NCI-H226 (cell line): ENCODE results near the gene CHRM2.
"Not testable (repeated sequence)": the region's sequence is repeated elsewhere in the genome, so short reads cannot be mapped to it uniquely, and the experiment has no call there.

ENCODE experiments used
- DNase-seq: peaks from one replicate; pipeline ENCODE4 v3.0.0-alpha.2; 2015

Gene CHRM2

GRCh38 chr7:136868496-136869000 lies at the start of gene CHRM2:
TSS of gene CHRM2 (plus strand) at chr7:136868652. CDS start at chr7:137014866, 146,214 bp downstream.
- no peak for DNase-seq

GRCh38 chr7:136831398-136831797 lies 37.1 kb upstream of the CHRM2 start:
- not testable (repeated sequence) for DNase-seq

- DNase-seq: no peak
Observed at GRCh38 chr7:136845899-136846465, 22.5 kb upstream of the CHRM2 start.

GRCh38 chr7:136847858-136848257 lies 20.6 kb upstream of the CHRM2 start:
- DNase-seq: no peak

GRCh38 chr7:136853654-136854053 lies 14.8 kb upstream of the CHRM2 start:
- no peak for DNase-seq

GRCh38 chr7:136857573-136857972 lies 10.9 kb upstream of the CHRM2 start:
- no peak for DNase-seq

- DNase-seq: no peak
Observed at GRCh38 chr7:136859803-136860202, 8.6 kb upstream of the CHRM2 start.

GRCh38 chr7:136865236-136865635 lies 3.2 kb upstream of the CHRM2 start:
- DNase-seq: no peak

- no peak for DNase-seq
Observed at GRCh38 chr7:136865777-136866176, 2.7 kb upstream of the CHRM2 start.

- DNase-seq: no peak
Observed at GRCh38 chr7:136869001-136869961, 829 bp downstream of the CHRM2 start.

- no peak for DNase-seq
Observed at GRCh38 chr7:136869991-136870865, 1.8 kb downstream of the CHRM2 start.

- no peak for DNase-seq
Observed at GRCh38 chr7:136870866-136871487, 2.5 kb downstream of the CHRM2 start.

- DNase-seq: no peak
Observed at GRCh38 chr7:136874393-136875032, 6.1 kb downstream of the CHRM2 start.

GRCh38 chr7:136877509-136877908 lies 9.1 kb downstream of the CHRM2 start:
- no peak for DNase-seq

- DNase-seq: no peak
Observed at GRCh38 chr7:136877990-136878389, 9.5 kb downstream of the CHRM2 start.

GRCh38 chr7:136878878-136879277 lies 10.4 kb downstream of the CHRM2 start:
- no peak for DNase-seq

GRCh38 chr7:136883046-136883445 lies 14.6 kb downstream of the CHRM2 start:
- no peak for DNase-seq

GRCh38 chr7:136884492-136884891 lies 16.0 kb downstream of the CHRM2 start:
- no peak for DNase-seq

- no peak for DNase-seq
Observed at GRCh38 chr7:136887317-136887716, 18.9 kb downstream of the CHRM2 start.

- DNase-seq: no peak
Observed at GRCh38 chr7:136890399-136890798, 21.9 kb downstream of the CHRM2 start.

- DNase-seq: no peak
Observed at GRCh38 chr7:136891850-136892249, 23.4 kb downstream of the CHRM2 start.

GRCh38 chr7:136894789-136895188 lies 26.3 kb downstream of the CHRM2 start:
- DNase-seq: no peak
